GM12865 (cell line): ENCODE measurements around the gene CNTN2.

Source experiments
- DNase-seq: peaks from one replicate; pipeline ENCODE4 v3.0.0; 2010; ENCODE audit warnings: low read depth
- H3K4me3 ChIP-seq: 2 replicates; pipeline ENCODE4 v1.5.1; 2011; ENCODE audit warnings: mild to moderate bottlenecking, low read depth, low read length, control low read depth
- CTCF ChIP-seq: IDR thresholded peaks from 2 replicates; pipeline ENCODE4 v1.5.1; 2011; ENCODE audit warnings: low read length, control low read depth, low read depth, inconsistent platforms; ENCODE audit not compliant: insufficient read depth; ENCODE audit errors: missing control alignments

The CNTN2 gene

GRCh38 chr1:205074084-205074483 lies 31.1 kb downstream of the CNTN2 start:
- no peak for DNase-seq
- TF ChIP-seq CTCF: no peak
- H3K4me3 ChIP-seq: no peak overlapping the region

- TF ChIP-seq CTCF: no peak
- DNase-seq: no peak
These were observed 31.5 kb downstream of the CNTN2 start for GRCh38 chr1:205074513-205074912.

GRCh38 chr1:205075642-205076155 lies 32.7 kb downstream of the CNTN2 start:
- no peak for DNase-seq
- H3K4me3 ChIP-seq: no peak overlapping the region
- no peak for TF ChIP-seq CTCF

More at GRCh38 chr1:205074513-205074912, 31.5 kb downstream of the CNTN2 start:
- no peak overlapping the region for H3K4me3 ChIP-seq

GRCh38 chr1:205076245-205076761 lies 33.3 kb downstream of the CNTN2 start:
- no peak for TF ChIP-seq CTCF
- DNase-seq: no peak
- no peak overlapping the region for H3K4me3 ChIP-seq

GRCh38 chr1:205077158-205077933 lies 34.3 kb downstream of the CNTN2 start:
- no peak overlapping the region for H3K4me3 ChIP-seq
- DNase-seq: no peak
- no peak for TF ChIP-seq CTCF

- no peak for TF ChIP-seq CTCF
- no peak for DNase-seq
- H3K4me3 ChIP-seq: no peak overlapping the region
These were observed 34.9 kb downstream of the CNTN2 start for GRCh38 chr1:205077934-205078311.
